ENCODE results near the gene THSD7A. TPM values are rescaled to one million over a fixed set of nuclear protein-coding genes. Genes with fewer than 3 reads are reported as not detected.

The THSD7A gene
- total and polyA plus RNA-seq, 2 experiments from 2014 or later: 4.0 to 8.3 TPM

- no peaks in the 10 kb centered on the region for H4K20me1 ChIP-seq (ENCODE audit: insufficient read depth, poor library complexity, severe bottlenecking)
These were observed 290.7 kb downstream of the THSD7A start for GRCh38 chr7:11541330-11541729.

GRCh38 chr7:11540271-11540761 is 291.7 kb downstream of the THSD7A start:
- peak overlapping the region; percentile 78 for H3K27ac ChIP-seq
- TF ChIP-seq EZH2 (IDR thresholded peaks at IDR 0.05; ENCODE audit: borderline replicate concordance) (no peak), EZH2phosphoT487 (IDR thresholded peaks at IDR 0.05; ENCODE audit: low read depth, severe bottlenecking, unreplicated experiment) (no peak), CTCF (IDR thresholded peaks at IDR 0.05; ENCODE audit: poor library complexity) (no peak)
- no peaks in the 10 kb centered on the region for H3K36me3 ChIP-seq (replicated peaks; ENCODE audit: insufficient read depth, low read depth)
- no peaks in the 10 kb centered on the region for H4K20me1 ChIP-seq (ENCODE audit: insufficient read depth, poor library complexity, severe bottlenecking)
- peak overlapping the region; percentile 26 for H3K4me2 ChIP-seq
- no peaks in the 10 kb centered on the region for H3K27me3 ChIP-seq
- no peaks in the 10 kb centered on the region for H3K9me3 ChIP-seq (ENCODE audit: low read depth)
- H3K9me2 ChIP-seq (replicated peaks; ENCODE audit: insufficient read depth): no peaks in the 10 kb centered on the region
- H2AFZ ChIP-seq: no peak overlapping the region
- 16% methylated on average over 3 of the region's 3 CpGs for WGBS (ENCODE audit: low lambda C conversion rate, missing lambda C conversion rate)
- peaks cover 11% of the 10 kb centered on the region for H3K4me1 ChIP-seq (ENCODE audit: insufficient read depth)
- peak; percentile 35 for DNase-seq (ENCODE audit: low spot score)
- no peaks in the 10 kb centered on the region for H3K79me2 ChIP-seq
- no peak overlapping the region for H3K4me3 ChIP-seq

More at GRCh38 chr7:11541330-11541729, 290.7 kb downstream of the THSD7A start:
- Histone ChIP-seq H3K27ac (peak overlapping the region; percentile 78), H3K9me3 (ENCODE audit: low read depth) (no peaks in the 10 kb centered on the region), H3K4me3 (no peak overlapping the region), H3K9me2 (replicated peaks; ENCODE audit: insufficient read depth) (no peaks in the 10 kb centered on the region), H3K4me2 (no peak overlapping the region), H3K27me3 (no peaks in the 10 kb centered on the region), H2AFZ (no peak overlapping the region), H3K4me1 (ENCODE audit: insufficient read depth) (peaks cover 11% of the 10 kb centered on the region), H3K79me2 (no peaks in the 10 kb centered on the region), H3K36me3 (replicated peaks; ENCODE audit: insufficient read depth, low read depth) (no peaks in the 10 kb centered on the region)
- no peak for DNase-seq (ENCODE audit: low spot score)
- no peak for TF ChIP-seq CTCF (IDR thresholded peaks at IDR 0.05; ENCODE audit: poor library complexity)
- no peak for TF ChIP-seq EZH2 (IDR thresholded peaks at IDR 0.05; ENCODE audit: borderline replicate concordance)
- TF ChIP-seq EZH2phosphoT487 (IDR thresholded peaks at IDR 0.05; ENCODE audit: low read depth, severe bottlenecking, unreplicated experiment): no peak
- WGBS (ENCODE audit: low lambda C conversion rate, missing lambda C conversion rate): 88% methylated on average over 8 of the region's 8 CpGs

GRCh38 chr7:11539853-11540252 is 292.1 kb downstream of the THSD7A start:
- H3K4me1 ChIP-seq (ENCODE audit: insufficient read depth): peaks cover 11% of the 10 kb centered on the region
- no peaks in the 10 kb centered on the region for H3K27me3 ChIP-seq
- no peak overlapping the region for H2AFZ ChIP-seq
- H3K4me3 ChIP-seq: no peak overlapping the region
- TF ChIP-seq EZH2phosphoT487 (IDR thresholded peaks at IDR 0.05; ENCODE audit: low read depth, severe bottlenecking, unreplicated experiment) (no peak), CTCF (IDR thresholded peaks at IDR 0.05; ENCODE audit: poor library complexity) (no peak), EZH2 (IDR thresholded peaks at IDR 0.05; ENCODE audit: borderline replicate concordance) (no peak)
- peak overlapping the region; percentile 78 for H3K27ac ChIP-seq
- H3K79me2 ChIP-seq: no peaks in the 10 kb centered on the region
- no peaks in the 10 kb centered on the region for H3K36me3 ChIP-seq (replicated peaks; ENCODE audit: insufficient read depth, low read depth)
- whole genome bisulfite sequencing (ENCODE audit: low lambda C conversion rate, missing lambda C conversion rate): 34% methylated on average over 3 of the region's 3 CpGs
- no peaks in the 10 kb centered on the region for H3K9me3 ChIP-seq (ENCODE audit: low read depth)
- DNase-seq (ENCODE audit: low spot score): no peak
- no peaks in the 10 kb centered on the region for H3K9me2 ChIP-seq (replicated peaks; ENCODE audit: insufficient read depth)
- H4K20me1 ChIP-seq (ENCODE audit: insufficient read depth, poor library complexity, severe bottlenecking): no peaks in the 10 kb centered on the region
- peak overlapping the region; percentile 26 for H3K4me2 ChIP-seq

All from hepatocyte (in vitro differentiated cells).